Mesodermal cell (in vitro differentiated cells): Measurements from ENCODE around the gene LATS2.
"Not testable (repeated sequence)": the region's sequence is repeated elsewhere in the genome, so short reads cannot be mapped to it uniquely, and the experiment has no call there.

Source experiments
- H3K27ac ChIP-seq: 2 replicates; pipeline ENCODE4 v1.7.0; 2013; ENCODE audit warnings: mild to moderate bottlenecking, low read depth, low read length, moderate library complexity; ENCODE audit not compliant: severe bottlenecking
- H3K36me3 ChIP-seq: 2 replicates; pipeline ENCODE4 v1.7.1; 2013; ENCODE audit warnings: mild to moderate bottlenecking, low read length, moderate library complexity; ENCODE audit not compliant: control insufficient read depth, insufficient read depth
- H3K4me1 ChIP-seq: one replicate; pipeline ENCODE4 v1.7.1; 2013; ENCODE audit warnings: mild to moderate bottlenecking, low read length; ENCODE audit not compliant: insufficient read depth, control insufficient read depth, poor library complexity, severe bottlenecking
- H3K4me3 ChIP-seq: 2 replicates; pipeline ENCODE4 v1.7.0; 2013; ENCODE audit warnings: low read length, control low read depth, mild to moderate bottlenecking; ENCODE audit not compliant: insufficient read depth, poor library complexity, severe bottlenecking; ENCODE audit errors: extremely low read depth
- H3K9me3 ChIP-seq: 2 replicates; pipeline ENCODE4 v1.7.1; 2013; ENCODE audit warnings: mild to moderate bottlenecking, low read length, moderate library complexity; ENCODE audit not compliant: control insufficient read depth
- WGBS, 2 experiments: methylation state at CpG; one replicate each; pipeline ENCODE4 v1.1.5; 2013; ENCODE audit warnings: missing lambda C conversion rate in 2 of 2; ENCODE audit not compliant: insufficient coverage in 2 of 2; 5-methylcytosine and 5-hydroxymethylcytosine counted together

The LATS2 gene

DNA sequence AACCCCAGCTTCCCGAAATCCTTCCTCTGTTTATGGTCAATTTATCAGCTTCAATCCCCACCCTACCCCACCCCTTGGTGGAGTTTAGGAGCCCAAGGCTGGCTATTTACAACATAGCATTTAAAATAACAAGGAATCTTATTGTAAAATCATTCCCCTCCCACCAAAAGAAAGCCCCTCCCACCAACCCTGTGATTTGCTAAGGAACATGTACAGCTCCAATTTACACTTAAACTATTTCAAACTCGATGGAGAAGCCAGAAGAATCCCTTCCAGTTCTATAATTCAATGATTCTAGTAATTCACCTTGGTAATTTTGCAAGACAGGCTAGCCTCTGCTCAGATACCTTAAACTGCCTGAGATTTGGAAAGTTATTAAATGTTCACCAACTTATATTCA lies 3.0 kb downstream of the LATS2 start:
- Histone ChIP-seq H3K9me3 (no peaks in the 10 kb centered on the region), H3K4me1 (peaks cover 23% of the 10 kb centered on the region), H3K27ac (no peak overlapping the region), H3K4me3 (no peak overlapping the region), H3K36me3 (peaks cover 31% of the 10 kb centered on the region)
- 35% methylated on average over 2 of the region's 2 CpGs; no CpG with 5 or more reads in 1 of the 2 experiments for WGBS, 2 experiments

DNA sequence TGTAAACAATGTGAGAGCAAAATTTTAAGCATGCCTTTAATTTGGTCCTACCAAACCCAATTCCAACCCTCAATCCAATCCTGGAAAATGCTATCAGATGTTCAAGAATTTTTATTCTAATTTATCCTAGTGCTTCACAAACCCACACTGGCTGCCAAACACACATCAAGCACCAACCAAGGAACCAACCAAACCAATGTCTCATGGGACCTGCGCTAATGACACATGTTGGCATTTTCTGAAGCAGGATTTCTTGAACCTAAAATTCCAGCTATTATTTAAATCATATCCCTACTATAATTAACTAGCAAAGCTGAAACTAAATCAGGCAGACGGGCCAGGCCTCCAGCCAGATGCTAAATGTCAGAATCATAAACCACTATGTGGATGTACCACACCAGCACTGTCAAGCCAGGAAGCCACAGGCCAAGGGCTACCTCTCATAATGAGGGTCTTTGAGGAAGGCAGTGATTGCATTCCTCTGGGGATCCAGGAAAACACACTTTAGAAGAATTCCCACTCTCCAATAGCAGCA lies 5.8 kb downstream of the LATS2 start:
- 90 to 100% methylated on average over 1 of the region's 2 CpGs for WGBS, 2 experiments
- Histone ChIP-seq H3K4me1 (peaks cover 16% of the 10 kb centered on the region), H3K27ac (no peak overlapping the region), H3K9me3 (no peaks in the 10 kb centered on the region), H3K36me3 (peaks cover 50% of the 10 kb centered on the region), H3K4me3 (no peak overlapping the region)

DNA sequence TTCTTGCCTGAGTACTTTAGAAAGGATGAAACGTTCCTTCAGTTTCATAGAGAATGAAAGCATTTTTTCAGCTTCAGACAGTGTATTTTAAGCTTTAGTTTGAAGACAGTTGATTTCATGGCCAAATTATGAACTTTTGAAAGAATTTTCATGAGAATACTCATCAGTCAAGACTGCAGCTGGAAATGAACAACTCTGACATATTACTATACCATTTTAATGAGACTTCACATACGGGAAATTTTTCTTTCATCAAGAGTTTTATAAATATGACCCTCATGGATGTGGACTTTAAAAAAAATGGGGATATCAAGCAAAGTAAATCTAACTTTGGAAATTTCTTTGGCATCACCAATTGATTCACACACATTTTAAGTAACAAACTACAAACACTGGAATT lies 6.4 kb downstream of the LATS2 start:
- Histone ChIP-seq H3K9me3 (no peaks in the 10 kb centered on the region), H3K27ac (no peak overlapping the region), H3K4me3 (no peak overlapping the region), H3K36me3 (peaks cover 55% of the 10 kb centered on the region), H3K4me1 (peaks cover 16% of the 10 kb centered on the region)
- 90% methylated on average over 1 of the region's 2 CpGs; no CpG with 5 or more reads in 1 of the 2 experiments for WGBS, 2 experiments

DNA sequence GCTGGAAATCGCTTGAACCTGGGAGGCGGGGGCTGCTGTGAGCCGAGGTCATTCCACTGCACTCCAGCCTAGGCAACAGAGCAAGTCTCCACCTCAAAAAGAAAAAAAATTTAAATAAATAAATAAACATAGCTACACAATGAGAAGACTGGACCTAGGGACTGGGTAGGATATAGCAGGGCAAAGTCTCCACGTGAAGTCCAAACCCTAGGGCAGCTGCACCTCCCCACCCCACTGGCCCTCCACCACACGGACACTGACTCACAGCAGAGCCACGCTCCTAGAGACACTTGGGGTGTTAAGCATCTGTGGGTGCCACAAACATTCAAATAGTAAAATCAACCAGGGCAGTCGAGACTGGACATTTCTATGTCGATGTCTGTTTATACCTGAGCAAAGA lies 7.1 kb downstream of the LATS2 start:
- no peaks in the 10 kb centered on the region for H3K9me3 ChIP-seq
- H3K4me3 ChIP-seq, result no peak overlapping the region
- peaks cover 55% of the 10 kb centered on the region for H3K36me3 ChIP-seq
- peaks cover 16% of the 10 kb centered on the region for H3K4me1 ChIP-seq
- WGBS, 2 experiments, result 96 to 97% methylated on average over 4 to 5 of the region's 8 CpGs
- no peak overlapping the region for H3K27ac ChIP-seq

DNA sequence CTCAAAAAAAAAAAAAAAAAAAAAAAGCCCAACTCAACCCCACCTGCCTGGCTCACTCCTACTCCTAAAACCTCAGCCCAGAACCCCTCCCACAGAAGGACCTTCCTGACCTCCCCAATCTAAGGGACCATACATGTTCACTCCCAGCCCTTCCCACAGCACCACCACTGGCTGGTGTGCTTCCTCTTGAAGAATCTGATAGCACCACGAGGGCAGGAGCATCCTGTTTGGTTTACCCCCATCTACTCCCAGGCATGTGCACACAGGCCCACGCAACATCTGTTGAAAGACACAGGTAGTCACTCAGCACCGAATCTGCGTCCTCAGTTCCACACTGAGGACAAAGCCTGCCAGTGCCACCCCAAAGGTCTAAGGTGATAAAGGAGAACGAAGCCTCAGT lies 8.2 kb downstream of the LATS2 start:
- WGBS, 2 experiments, result 100% methylated on average over 4 of the region's 5 CpGs
- H3K36me3 ChIP-seq, result peaks cover 60% of the 10 kb centered on the region
- H3K27ac ChIP-seq, result no peak overlapping the region
- H3K4me3 ChIP-seq, result no peak overlapping the region
- peaks cover 11% of the 10 kb centered on the region for H3K4me1 ChIP-seq
- H3K9me3 ChIP-seq, result no peaks in the 10 kb centered on the region

DNA sequence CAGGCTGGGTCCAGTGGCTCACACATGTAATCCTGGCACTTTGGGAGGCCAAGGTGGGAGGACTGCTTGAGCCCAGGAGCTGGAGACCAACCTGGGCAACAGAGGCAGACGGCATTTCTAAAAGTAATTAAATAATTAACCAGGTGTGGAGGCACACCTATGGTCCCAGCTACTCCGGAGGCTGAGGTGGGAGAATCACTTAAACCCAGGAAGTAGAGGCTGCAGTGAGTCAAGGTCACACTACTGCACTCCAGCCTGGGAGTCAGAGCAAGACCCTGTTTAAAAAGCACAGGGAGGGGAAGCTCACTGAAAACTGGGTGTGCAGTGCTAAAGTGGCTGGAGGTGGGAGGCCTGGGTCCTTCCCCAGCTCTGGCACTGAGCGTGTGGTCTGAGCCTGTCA lies 9.7 kb downstream of the LATS2 start:
- peaks cover 72% of the 10 kb centered on the region for H3K36me3 ChIP-seq
- peaks cover 15% of the 10 kb centered on the region for H3K4me1 ChIP-seq
- H3K27ac ChIP-seq, result no peak overlapping the region
- WGBS, 2 experiments, result 94 to 100% methylated on average over 2 of the region's 3 CpGs
- H3K9me3 ChIP-seq, result no peaks in the 10 kb centered on the region
- H3K4me3 ChIP-seq, result no peak overlapping the region

DNA sequence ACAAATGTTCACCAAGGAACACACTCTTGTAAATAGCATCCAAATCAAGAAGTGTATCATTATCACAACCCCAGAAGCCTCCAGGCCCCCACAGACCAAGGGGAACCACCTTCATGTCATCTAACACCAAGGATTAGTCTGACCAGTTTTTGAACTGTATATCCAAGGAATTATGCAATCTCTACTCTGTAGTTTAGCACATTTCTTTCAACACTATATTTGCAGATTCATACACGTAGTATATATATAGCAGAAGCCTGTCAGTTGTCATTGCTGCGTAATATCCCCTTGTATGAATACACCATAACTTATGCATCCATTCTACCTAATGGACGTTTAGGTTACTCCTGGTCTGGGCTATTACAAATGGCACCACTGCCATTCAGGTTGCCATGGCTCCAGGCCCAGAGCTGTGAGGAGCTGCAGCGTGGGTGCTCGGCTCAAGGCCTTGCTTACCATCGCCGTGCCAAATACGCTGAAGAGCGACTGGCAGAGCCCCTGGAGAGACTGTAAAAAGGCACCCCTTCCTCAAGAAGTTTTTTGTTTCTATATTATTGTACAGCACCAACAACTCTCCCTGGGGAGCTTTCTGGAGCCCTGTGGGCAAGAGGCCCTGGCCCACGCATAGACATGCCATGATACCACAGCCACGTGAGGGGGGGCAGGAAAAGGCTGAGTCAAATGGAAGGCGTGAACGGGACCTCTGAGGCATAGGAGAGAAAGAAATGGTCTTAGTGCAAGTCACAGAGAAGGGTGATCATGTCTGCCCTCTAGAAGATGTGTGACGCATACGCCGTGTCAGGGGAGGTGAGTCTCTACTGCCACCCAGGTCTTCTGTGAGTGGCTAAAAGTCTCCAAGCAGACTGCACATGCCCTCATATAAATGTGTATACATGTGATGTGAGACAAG lies 10.8 kb downstream of the LATS2 start:
- Histone ChIP-seq H3K4me3 (no peak overlapping the region), H3K9me3 (no peaks in the 10 kb centered on the region), H3K4me1 (peaks cover 6% of the 10 kb centered on the region), H3K27ac (no peak overlapping the region), H3K36me3 (peaks cover 76% of the 10 kb centered on the region)
- WGBS, 2 experiments, result 93 to 98% methylated on average over 11 to 15 of the region's 16 CpGs

DNA sequence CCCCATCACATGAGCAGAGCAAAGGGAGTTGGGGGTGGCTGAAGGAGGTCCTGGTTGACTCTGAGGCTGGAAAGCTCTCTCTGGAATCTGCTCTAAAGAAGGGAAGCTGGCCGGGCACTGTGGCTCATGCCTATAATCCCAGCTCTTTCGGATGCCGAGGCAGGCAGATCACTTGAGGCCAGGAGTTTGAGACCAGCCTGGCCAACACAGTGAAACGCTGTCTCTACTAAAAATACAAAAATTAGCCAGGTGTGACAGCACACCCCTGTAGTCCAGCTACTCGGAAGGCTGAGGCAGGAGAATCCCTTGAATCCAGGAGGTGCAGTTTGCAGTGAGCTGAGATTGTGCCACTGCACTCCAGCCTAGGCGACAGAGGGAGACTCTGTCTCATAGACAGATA lies 11.7 kb downstream of the LATS2 start:
- H3K4me1 ChIP-seq, H3K27ac ChIP-seq, H3K9me3 ChIP-seq, H3K4me3 ChIP-seq: not testable (repeated sequence)
- H3K36me3 ChIP-seq, result peaks cover 80% of the 10 kb centered on the region
- 89 to 96% methylated on average over 5 of the region's 6 CpGs for WGBS, 2 experiments

DNA sequence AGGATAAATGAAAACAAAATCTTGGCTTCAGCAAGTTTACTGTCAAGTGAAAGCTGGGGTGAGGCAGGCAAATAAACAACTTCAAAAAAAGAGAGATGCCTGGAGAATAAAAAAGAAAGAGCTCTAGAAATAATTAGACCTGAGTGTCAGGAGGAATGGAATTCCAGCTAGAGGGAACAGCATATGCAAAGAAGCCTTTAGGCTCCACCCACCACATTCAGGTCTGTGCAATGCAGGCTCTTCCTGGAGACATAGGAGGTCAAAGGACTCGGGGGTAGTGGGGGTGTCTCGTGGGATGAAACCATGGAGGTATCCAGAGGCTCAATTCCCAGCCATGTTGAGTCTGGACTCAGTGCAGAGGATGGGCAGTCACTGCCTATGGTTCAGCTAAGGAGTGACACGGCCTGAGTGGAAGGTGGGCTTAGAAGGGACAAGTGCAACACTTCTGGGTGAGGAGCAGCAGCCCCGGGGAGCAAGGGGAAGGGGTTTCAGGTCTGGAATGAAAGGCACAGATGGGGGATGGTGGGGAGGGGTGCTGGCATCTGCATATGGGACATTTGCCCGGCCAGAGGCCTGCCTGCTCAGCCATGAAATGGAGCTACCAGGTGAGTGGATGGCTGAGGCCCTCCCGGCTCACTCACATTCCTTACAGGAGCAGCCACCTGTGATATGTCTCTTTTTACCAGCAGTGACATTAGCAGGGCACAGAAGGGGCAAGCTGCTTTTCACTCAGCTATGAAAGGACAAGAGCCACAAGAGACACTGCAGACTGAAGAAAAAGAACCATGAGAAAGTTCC lies 12.3 kb downstream of the LATS2 start:
- Histone ChIP-seq H3K36me3 (peaks cover 82% of the 10 kb centered on the region), H3K4me1 (peaks cover 4% of the 10 kb centered on the region), H3K27ac (no peak overlapping the region), H3K4me3 (no peak overlapping the region), H3K9me3 (no peaks in the 10 kb centered on the region)
- 87 to 89% methylated on average over 5 to 6 of the region's 6 CpGs for WGBS, 2 experiments

DNA sequence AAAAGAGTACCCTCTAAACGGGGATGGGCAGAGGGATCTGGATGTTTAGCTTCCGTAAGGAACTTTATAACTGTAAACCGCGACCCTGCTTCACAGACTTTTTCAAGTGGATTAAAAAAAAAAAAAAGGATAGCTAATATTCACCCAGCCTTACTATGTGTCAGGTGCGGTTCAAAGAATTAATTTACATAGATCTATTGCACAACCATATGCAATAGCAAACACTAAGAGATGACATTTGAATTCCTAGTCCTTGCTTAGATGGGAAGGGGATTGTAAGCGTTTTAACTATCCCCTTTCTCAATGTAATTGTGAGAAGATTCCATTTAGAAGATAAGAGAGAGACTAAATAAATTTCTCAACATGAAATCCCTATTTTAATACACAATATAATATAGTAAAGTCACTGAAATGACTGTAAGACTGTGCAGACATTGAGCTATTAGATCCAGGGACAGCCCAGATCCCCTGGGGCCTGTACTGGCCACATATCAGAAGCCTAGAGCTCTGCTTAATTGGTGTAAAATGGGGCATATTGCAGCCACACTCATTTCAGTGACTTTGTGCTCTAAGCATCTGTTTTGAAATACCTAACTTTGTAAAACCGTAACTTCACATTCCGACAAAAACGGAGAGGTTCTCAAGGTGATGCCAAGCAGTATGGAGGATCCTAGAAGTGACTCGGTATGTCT lies 13.6 kb downstream of the LATS2 start:
- Histone ChIP-seq H3K27ac (peak overlapping the region; percentile 29), H3K4me3 (no peak overlapping the region), H3K36me3 (peaks cover 84% of the 10 kb centered on the region), H3K9me3 (no peaks in the 10 kb centered on the region), H3K4me1 (peaks cover 4% of the 10 kb centered on the region)
- WGBS, 2 experiments, result 95 to 100% methylated on average over 1 to 6 of the region's 10 CpGs
